ENCODE measurements around the gene PSMC1.
"Not testable (repeated sequence)": the region's sequence is repeated elsewhere in the genome, so short reads cannot be mapped to it uniquely, and the experiment has no call there.

PSMC1 gene

DNA sequence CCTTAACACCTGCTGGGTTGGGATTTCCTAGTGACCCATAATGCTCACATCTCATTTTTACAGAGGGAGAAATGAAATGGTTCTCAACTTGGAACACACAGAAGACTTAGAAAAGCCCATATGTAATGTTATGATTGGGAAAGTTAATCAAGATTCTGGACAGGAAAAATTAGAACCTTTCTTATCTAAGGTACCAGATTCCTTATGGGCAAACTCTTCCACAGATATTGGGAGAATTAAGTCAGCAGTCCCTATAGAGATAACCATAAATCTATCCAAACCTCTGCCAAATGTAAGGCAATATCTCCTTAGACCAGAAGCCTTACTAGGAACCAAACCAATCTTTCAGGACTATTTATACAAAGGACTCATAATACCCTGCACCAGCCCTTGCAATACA, 13.9 kb upstream of the PSMC1 start:
- H3K9me3 Mint-ChIP-seq, result peaks cover 40% of the 10 kb centered on the region
- no peak overlapping the region for H3K4me3 Mint-ChIP-seq
- no peaks in the 10 kb centered on the region for H3K4me1 Mint-ChIP-seq
- H3K27me3 Mint-ChIP-seq (ENCODE audit: low read depth), result peaks cover 1% of the 10 kb centered on the region
- H3K27ac Mint-ChIP-seq, result no peak overlapping the region
- TF ChIP-seq, protein P1, sequence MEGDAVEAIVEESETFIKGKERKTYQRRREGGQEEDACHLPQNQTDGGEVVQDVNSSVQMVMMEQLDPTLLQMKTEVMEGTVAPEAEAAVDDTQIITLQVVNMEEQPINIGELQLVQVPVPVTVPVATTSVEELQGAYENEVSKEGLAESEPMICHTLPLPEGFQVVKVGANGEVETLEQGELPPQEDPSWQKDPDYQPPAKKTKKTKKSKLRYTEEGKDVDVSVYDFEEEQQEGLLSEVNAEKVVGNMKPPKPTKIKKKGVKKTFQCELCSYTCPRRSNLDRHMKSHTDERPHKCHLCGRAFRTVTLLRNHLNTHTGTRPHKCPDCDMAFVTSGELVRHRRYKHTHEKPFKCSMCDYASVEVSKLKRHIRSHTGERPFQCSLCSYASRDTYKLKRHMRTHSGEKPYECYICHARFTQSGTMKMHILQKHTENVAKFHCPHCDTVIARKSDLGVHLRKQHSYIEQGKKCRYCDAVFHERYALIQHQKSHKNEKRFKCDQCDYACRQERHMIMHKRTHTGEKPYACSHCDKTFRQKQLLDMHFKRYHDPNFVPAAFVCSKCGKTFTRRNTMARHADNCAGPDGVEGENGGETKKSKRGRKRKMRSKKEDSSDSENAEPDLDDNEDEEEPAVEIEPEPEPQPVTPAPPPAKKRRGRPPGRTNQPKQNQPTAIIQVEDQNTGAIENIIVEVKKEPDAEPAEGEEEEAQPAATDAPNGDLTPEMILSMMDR (IDR thresholded peaks at IDR 0.05; ENCODE audit: unreplicated experiment in 3 of 3), result no peak
- peaks cover 7% of the 10 kb centered on the region for H3K36me3 Mint-ChIP-seq (ENCODE audit: low read depth)

DNA sequence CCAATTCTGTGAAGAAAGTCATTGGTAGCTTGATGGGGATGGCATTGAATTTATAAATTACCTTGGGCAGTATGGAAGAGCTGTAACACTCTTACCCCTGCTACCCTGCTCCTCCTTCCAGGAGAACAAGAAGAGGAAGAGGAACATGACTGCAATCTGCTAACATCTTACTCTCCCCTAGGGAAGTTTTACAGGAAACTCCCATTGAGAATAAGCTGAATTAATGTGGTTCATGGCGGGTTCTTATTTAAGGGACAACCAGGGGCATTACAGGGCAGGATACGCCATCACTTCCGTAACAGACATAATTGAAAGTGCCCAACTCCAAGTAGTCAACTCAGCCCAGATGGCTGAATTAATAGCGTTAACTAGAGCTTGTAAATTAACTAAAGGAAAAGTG, 9.4 kb upstream of the PSMC1 start:
- no peaks in the 10 kb centered on the region for H3K4me1 Mint-ChIP-seq
- no peak overlapping the region for H3K4me3 Mint-ChIP-seq

DNA sequence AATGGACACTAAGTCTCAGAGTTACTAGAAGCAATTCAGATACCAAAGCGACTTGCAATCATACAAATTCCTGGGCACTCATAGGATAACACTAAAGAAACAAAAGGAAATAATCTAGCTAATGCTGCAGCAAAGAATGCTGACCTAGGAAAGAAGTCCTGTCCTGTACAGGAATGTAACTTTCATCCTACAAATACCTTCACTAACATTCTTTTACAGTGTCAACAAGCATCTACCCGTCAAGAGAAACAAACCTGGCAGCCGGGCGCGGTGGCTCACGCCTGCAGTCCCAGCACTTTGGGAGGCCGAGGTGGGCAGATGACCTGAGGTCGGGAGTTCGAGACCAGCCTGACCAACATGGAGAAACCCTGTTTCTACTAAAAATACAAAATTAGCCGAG, 8.9 kb upstream of the PSMC1 start:
- H3K4me3 Mint-ChIP-seq; H3K27ac Mint-ChIP-seq; H3K9me3 Mint-ChIP-seq; H3K4me1 Mint-ChIP-seq; H3K36me3 Mint-ChIP-seq (ENCODE audit: low read depth): not testable (repeated sequence)
- peaks cover 20% of the 10 kb centered on the region for H3K27me3 Mint-ChIP-seq (ENCODE audit: low read depth)

More for the DNA sequence above, 9.4 kb upstream of the PSMC1 start:
- Mint-ChIP-seq H3K27ac (no peak overlapping the region), H3K36me3 (ENCODE audit: low read depth) (no peaks in the 10 kb centered on the region), H3K27me3 (ENCODE audit: low read depth) (peaks cover 17% of the 10 kb centered on the region), H3K9me3 (peaks cover 6% of the 10 kb centered on the region)
- TF ChIP-seq, protein P1 (IDR thresholded peaks at IDR 0.05; ENCODE audit: unreplicated experiment in 3 of 3), result no peak

DNA sequence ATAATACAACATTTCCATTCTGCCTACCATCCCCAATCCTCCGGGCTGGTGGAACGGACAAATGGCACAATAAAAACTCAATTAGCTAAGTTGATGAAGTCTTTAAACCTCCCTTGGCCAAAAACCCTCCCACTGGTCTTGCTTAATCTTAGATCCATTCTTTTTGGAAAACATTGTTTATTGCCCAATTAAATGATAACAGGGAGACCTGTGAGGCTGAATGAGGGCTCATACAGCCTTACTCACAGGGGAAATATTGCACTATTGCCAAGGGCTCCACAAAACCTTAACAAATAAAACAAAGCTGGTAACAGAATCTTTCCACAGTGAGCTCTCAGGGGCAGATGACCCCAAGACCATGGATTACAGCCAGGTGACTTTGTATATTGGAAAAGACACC, 7.8 kb upstream of the PSMC1 start:
- H3K27ac Mint-ChIP-seq, result no peak overlapping the region
- no peak overlapping the region for H3K4me3 Mint-ChIP-seq
- H3K4me1 Mint-ChIP-seq, result no peaks in the 10 kb centered on the region
- peaks cover 6% of the 10 kb centered on the region for H3K9me3 Mint-ChIP-seq
- TF ChIP-seq, protein P1 (IDR thresholded peaks at IDR 0.05; ENCODE audit: unreplicated experiment in 3 of 3), result no peak
- H3K36me3 Mint-ChIP-seq (ENCODE audit: low read depth), result no peaks in the 10 kb centered on the region
- H3K27me3 Mint-ChIP-seq (ENCODE audit: low read depth), result peaks cover 26% of the 10 kb centered on the region

DNA sequence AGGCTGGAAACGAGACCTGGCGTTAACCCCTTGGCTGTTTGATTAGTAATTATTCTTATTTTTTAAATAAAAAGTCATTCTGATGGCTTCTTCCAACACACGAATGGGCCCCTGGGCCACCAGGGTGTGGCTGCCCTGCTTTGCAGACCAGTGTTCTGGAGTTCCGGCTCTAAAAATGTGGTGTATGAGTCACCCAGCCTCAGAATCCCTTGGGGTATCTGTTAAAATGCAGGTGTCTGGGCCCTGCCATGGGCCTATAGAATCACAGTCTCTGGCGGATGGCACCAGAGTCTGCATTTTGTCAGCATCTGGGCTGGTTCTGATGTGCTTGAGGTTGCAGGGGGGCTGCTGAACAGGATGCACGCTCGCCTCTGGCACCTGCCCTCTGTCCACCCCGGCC, 2.5 kb upstream of the PSMC1 start:
- Mint-ChIP-seq H3K9me3 (peaks cover 2% of the 10 kb centered on the region), H3K36me3 (ENCODE audit: low read depth) (peaks cover 13% of the 10 kb centered on the region), H3K27me3 (ENCODE audit: low read depth) (peaks cover 17% of the 10 kb centered on the region), H3K4me3 (no peak overlapping the region), H3K4me1 (peaks cover 25% of the 10 kb centered on the region), H3K27ac (no peak overlapping the region)
- TF ChIP-seq, protein P1 (IDR thresholded peaks at IDR 0.05; ENCODE audit: unreplicated experiment in 3 of 3), result no peak

DNA sequence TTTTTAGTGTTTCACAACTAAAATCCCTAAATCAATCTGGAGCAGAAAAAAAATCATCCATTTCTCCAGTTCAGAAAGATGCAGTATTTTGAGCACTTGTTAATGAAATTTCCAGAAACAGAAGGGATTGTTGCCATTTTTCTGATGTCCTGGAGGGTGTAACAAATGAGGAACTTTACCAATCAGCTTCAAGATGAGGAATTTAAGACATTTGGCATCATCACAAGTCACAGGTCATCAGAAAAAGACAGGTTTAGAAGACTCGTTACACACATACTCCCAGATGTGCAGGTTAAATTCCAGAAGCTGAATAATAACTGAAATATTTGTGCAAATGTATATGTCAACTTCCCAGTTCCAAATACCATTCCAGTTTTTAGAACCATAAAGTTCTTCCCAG, 482 bp upstream of the PSMC1 start:
- peaks cover 25% of the 10 kb centered on the region for H3K4me1 Mint-ChIP-seq
- TF ChIP-seq, protein P1 (IDR thresholded peaks at IDR 0.05; ENCODE audit: unreplicated experiment in 3 of 3), result no peak
- H3K36me3 Mint-ChIP-seq (ENCODE audit: low read depth), result peaks cover 27% of the 10 kb centered on the region
- H3K27ac Mint-ChIP-seq, result peak overlapping the region; percentile 12 to 87 (median 76)
- no peaks in the 10 kb centered on the region for H3K9me3 Mint-ChIP-seq
- peak overlapping the region; percentile 98 to 99 (median 99) for H3K4me3 Mint-ChIP-seq
- peaks cover 17% of the 10 kb centered on the region for H3K27me3 Mint-ChIP-seq (ENCODE audit: low read depth)

Measured in nephron (organoid).